ENCODE data around the gene CAMSAP1. TPM values are rescaled to one million over a fixed set of nuclear protein-coding genes. Genes with fewer than 3 reads are reported as not detected.

CAMSAP1 gene
- total RNA-seq, 1 experiment from 2014 or later: 52.7 TPM

DNA sequence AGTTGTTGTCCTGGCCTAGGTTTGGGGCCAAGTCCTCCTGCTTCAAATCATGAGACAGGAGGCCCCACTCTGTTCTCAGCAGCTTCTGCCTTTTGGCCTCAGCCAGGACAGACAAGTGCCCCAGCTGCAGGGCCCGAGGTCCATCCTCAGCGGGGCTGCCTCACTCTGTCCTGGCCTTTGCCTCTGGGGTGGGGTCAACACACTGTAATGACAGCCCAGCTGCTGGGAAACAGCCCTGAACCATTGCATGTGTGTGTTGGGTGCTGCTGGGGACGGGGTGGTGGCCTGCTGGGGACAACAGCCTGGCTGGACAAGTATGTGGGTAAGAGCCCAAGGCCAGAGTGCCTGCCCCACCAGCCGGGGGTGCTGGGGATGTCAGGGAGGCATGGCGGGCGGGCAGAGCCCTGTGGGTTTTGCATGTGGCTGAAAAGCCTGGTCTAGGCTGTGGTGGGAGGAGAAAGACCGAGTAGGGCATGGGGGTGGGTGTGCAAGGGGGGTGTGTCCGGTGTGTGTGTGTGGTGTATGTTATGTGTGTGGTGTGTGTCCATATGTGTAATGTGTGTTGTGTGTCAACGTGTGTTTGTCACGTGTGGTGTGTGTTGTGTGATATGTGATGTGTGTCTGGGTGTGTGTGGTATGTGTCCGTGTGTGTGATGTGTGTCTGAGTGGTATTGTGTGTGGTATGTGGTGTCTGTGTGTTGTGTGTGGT is 133.7 kb downstream of the CAMSAP1 start:
- Histone ChIP-seq H2BK5ac (ENCODE audit: insufficient read length, low read length) (no peak overlapping the region), H2BK15ac (ENCODE audit: low read depth, low read length) (no peak overlapping the region), H3K14ac (ENCODE audit: insufficient read depth, low read length) (no peak overlapping the region), H3T11ph (ENCODE audit: low read length) (no peak overlapping the region), H3K4me2 (ENCODE audit: insufficient read depth, insufficient read length, low read length) (no peak overlapping the region), H3K23me2 (ENCODE audit: insufficient read length, low read depth, low read length, poor library complexity, severe bottlenecking) (no peaks in the 10 kb centered on the region), H4K8ac (replicated peaks; ENCODE audit: insufficient read length, low read depth, low read length) (peak overlapping the region; percentile 1), H3K27ac (ENCODE audit: insufficient read length, low read depth, low read length) (no peak overlapping the region), H3K4me1 (ENCODE audit: insufficient read depth, low read length) (no peaks in the 10 kb centered on the region), H2AK5ac (ENCODE audit: insufficient read length, low read length) (no peak overlapping the region), H4K5ac (ENCODE audit: insufficient read length, low read depth, low read length) (no peak overlapping the region), H3K9me3 (ENCODE audit: control insufficient read depth, low read depth, low read length) (no peaks in the 10 kb centered on the region), H3K18ac (ENCODE audit: insufficient read length, low read depth, low read length) (peak overlapping the region; percentile 0), H3K79me2 (ENCODE audit: insufficient read depth, low read length) (no peaks in the 10 kb centered on the region), H3K23ac (ENCODE audit: insufficient read length, low read depth, low read length) (no peak overlapping the region), H4K20me1 (ENCODE audit: control insufficient read depth, insufficient read depth, insufficient read length) (peaks cover 2% of the 10 kb centered on the region), H2BK20ac (ENCODE audit: low read depth, low read length, poor library complexity, severe bottlenecking) (no peak overlapping the region), H2BK120ac (ENCODE audit: low read depth, low read length, poor library complexity, severe bottlenecking) (no peak overlapping the region), H3K9ac (ENCODE audit: extremely low read depth, insufficient read length, low read length) (no peak overlapping the region), H3K56ac (ENCODE audit: insufficient read length, low read depth, low read length) (no peak overlapping the region), H3K79me1 (ENCODE audit: insufficient read depth, low read depth, low read length, poor library complexity, severe bottlenecking) (no peaks in the 10 kb centered on the region), H2BK12ac (ENCODE audit: insufficient read length, low read depth, low read length) (no peak overlapping the region), H4K91ac (ENCODE audit: insufficient read length, low read depth, low read length) (no peak overlapping the region), H3K27me3 (ENCODE audit: insufficient read depth, low read length) (no peaks in the 10 kb centered on the region), H2AFZ (ENCODE audit: low read length) (no peak overlapping the region), H3K4ac (ENCODE audit: low read depth, low read length) (no peak overlapping the region)
- H3K4me1 Mint-ChIP-seq: no peaks in the 10 kb centered on the region
- no peak for DNase-seq
- no peak for TF ChIP-seq CTCF (conservative IDR thresholded peaks at IDR 0.05)
- no peaks in the 10 kb centered on the region for H3K36me3 Mint-ChIP-seq (ENCODE audit: insufficient read depth in 1 of 3, low read depth in 3 of 3)
- no peak overlapping the region for H3K4me3 Mint-ChIP-seq
- H3K27ac Mint-ChIP-seq: peak overlapping the region in 1 of 3 experiments; percentile 24; a peak in 1 of 7 replicates
- H3K27me3 Mint-ChIP-seq (ENCODE audit: low read depth): no peaks in the 10 kb centered on the region
- no CpG with 5 or more reads among the region's 11 CpGs for WGBS (ENCODE audit: extremely low coverage, insufficient read length, low lambda C conversion rate)
- H3K9me3 Mint-ChIP-seq: no peaks in the 10 kb centered on the region

All from H9 (cell line).